ENCODE measurements around the gene ATF4.
A peak's percentile ranks its signal among the peaks of the same experiment; 100 is the strongest.
"Not testable (repeated sequence)": the region's sequence is repeated elsewhere in the genome, so short reads cannot be mapped to it uniquely, and the experiment has no call there.

The ATF4 gene

DNA sequence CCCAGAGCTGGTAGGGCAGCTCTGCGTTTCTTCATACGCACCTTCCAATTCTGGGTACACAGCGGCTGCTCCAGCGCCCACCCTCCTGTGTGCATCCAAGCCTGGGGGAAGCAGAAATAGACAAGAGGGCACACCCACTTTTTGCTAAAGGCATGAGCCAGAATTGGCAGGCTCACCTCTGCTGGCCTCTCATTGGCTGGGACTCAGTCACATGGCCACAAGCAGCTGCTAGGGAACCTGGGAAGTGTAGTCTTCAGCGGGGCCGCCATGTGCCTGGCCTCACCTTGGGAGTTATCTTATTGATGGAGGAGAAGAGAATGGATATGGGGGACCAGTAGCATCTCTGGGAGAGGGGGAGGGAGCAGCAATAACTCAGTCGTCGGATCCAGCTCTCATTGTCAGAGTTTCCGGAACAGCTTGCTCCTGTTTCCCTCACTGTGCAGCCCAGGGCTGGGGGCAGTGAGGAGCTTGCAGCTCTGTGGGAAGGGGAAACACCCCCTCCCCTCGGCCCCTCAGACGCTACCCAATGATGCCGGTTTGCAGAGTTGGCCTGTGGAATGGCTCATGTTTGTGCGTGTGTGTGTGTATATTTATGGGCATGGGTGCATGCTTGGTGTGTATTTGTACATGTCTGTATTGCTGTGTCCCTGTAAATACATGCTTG, 30.1 kb upstream of the ATF4 start:
- peak; percentile 89 for DNase-seq

DNA sequence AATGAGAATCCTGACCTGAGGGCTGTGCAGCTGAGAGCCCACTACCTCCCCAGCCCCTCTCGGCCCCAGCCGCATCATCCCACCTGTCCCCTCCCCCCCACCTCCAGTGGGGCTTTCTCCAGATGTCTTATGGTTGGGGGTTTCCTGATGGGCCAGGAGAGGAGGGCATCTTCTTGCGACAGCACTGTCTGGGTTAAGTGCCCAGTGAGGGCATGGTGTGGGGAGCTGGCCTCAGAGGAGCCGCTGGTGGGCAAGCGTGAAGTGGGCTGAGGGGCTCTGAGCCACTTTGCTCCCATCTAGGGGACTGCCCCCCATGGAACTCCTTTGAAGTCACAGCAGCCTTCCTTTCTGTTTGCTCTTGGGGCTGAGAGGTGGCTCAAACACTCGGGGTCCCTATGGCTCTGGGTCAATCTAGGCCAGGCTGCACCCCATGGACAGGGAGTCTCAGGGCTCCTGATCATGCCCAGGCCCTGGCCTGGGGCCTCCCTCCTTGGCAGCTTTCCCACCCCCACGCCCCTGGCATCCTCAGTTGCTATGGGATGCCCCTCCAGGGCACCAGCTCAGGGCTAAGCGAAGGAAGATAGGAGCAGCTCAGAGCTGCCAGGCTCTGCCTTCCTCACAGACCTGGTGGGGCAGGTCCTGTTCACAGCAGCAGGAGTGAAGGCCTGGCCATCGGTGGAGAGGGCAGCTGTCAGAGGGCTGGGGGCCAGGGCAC, 29.2 kb upstream of the ATF4 start:
- DNase-seq, result no peak

DNA sequence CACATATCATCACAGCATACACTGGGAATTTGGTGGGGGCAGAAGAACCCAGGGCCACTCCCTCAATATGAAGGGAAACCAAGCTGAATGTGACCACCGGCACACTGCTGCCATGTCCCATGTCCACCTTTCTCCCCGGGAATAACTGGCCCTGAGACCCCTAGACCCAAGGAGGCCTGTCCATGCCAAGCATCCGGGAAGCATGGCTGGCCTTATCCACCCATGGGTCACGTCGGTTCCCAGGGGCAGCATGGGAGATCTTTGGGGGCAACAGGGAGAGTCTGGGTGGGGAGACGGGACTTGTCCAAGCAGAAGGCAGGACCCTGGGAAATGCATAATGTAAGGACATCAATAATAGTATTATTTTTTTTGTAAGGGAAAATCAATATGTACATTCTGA, 28.7 kb upstream of the ATF4 start:
- no peak for DNase-seq

DNA sequence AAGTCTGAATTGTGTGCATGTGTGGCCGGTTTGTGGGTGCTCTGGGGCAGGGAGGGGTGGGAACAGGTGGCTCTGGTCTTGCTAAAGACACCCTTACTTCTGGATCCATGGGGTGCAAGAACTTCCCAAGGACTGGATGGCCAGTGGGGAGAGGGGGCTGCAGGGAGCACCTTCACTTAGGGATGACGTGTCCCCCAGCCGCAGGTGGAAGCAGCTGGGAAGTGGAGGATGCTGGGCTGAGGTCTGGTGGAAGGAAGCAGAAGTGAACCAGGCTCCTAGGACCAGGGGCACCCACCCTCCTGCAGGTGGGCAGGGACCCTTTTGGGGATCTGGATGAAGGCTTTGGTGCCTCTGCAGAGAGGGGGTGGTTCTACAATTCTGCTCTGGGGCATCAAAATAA, 28.2 kb upstream of the ATF4 start:
- no peak for DNase-seq

DNA sequence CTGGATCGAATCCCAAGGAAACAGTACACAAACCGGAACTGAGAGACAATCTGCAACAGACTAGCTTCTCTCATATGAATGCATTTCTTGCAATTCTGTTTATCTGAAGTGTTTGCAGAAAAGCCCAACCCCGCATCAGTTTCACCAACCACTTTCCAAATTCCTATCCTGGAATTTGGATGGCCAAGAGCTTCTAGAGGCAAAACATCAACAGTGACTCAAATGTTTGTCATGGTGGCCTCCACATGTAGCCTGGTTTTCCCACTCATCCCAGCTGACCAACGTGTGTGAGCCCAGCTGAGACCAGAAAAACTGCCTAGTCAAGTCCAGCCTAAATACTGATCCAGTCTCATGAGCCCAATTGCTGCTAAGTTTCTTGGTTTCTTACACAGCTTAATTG, 26.6 kb upstream of the ATF4 start:
- DNase-seq, result no peak

DNA sequence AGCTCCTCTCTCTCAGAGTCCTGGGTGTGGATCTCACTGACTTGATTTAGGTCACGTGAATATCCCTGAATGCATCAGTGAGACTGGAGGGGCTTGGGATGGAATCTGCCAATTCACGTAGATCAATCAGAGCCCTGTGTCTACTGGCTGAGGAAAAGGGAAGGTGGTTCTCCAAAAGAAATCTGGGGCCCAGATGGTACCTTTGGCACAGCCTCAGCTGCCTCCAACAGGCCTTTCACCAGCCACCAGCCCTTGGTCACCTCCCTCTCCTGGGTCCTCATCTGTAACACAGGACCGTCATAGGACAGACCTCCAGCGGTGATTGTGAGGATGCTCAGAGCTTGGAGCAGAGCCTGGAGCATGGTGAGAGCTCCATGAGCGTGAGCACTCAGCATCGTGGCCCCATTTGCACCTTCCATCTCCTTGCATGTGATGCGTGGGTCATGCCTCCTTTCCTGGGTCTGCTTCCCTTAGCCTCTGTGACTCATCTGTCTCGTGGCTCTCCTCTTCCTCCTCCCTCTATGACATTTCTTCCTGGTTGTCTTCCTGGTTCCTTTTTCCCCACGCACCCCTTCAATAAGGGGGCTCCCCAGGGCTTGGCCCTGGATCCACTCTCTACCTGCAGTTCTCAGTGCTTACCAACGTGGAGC, 25.8 kb upstream of the ATF4 start:
- DNase-seq, result no peak

DNA sequence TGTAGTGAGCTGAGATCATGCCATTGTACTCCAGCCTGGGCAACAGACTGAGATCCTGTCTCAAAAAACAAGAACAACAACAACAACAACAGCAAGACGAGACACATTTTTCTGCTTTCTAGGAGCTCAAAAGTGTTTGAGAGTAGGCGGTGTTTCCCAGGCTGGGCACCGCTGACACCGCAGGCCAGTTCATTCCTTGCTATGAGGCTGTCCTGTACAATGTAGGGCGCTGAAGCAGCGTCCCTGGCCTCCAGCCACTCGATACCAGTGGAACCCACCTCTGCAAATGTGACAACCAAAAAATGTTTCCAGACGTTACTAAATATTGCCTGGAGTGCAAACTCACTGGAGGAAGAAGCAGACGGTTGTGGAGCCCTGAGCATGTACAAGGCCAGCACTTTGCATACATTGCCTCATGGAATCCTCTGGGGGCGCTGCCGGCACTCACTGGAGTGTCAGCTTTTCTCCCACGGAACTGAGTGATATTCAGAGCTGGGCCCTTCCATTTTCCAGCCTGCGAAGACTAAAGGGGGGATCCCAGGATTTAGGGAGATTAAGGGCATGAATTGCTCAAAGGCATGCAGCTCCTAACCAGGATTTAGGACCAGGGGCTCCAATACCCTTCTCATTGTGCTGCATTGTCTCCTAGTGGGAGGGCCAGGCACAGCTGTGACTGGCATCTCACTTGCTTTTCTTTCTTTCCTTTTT, 24.1 kb upstream of the ATF4 start:
- peak; percentile 58 for DNase-seq

DNA sequence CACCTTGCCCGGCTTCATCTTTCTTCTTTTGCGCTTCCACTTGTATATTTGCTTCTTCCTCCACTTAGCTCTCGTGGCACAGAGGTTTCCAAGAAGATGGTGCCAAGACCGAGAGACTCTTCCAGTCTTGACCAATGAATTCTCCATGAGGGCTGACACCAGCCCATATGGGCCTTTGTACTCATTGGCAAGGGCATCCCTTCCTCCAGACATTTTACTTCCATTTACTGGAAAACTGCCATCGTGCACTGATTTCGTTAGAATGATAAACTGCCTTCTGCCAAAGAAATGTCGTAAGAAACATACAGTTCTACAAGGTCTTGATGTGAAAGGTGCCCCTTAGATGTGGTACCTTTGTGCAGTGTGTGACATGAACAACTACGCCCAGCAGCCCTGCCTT, 22.9 kb upstream of the ATF4 start:
- no peak for DNase-seq

DNA sequence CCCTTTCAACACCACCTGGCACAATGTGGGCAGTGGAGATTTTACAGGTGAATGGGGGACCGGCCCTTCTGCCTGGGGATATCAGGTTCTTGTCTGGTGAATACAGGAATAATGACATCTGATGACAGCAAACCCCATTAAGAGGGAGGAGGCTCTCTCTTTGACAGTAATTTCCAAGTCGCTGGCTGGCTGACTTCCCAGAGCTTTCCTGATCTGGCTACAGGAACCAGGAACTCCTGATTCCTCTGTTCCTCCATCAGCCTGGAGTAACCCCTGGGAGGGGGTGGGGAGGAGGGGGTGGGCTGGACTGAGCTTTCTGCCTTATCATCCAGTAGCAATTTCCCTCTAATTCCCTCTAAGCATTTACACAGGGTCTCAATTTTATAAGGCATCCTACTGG, 22.0 kb upstream of the ATF4 start:
- DNase-seq, result no peak

DNA sequence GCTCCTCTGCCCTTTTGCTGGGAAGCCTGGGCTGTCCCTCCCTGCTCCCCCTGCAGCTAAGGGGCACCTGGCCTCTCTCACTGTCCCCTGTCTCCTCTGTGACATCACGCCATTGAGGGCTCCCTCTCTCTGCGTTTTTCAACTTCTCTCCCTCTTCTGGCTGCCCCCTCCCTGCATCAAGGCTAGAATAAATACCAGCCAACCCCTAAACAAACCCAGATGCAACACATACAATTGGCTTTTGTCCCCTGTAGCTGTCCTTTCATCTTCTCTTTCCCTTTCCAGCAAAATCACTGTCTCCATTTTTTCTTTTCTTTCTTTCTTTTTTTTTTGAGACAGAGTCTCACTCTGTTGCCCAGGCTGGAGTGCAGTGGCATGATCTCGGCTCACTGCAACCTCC, 21.6 kb upstream of the ATF4 start:
- DNase-seq, result no peak

DNA sequence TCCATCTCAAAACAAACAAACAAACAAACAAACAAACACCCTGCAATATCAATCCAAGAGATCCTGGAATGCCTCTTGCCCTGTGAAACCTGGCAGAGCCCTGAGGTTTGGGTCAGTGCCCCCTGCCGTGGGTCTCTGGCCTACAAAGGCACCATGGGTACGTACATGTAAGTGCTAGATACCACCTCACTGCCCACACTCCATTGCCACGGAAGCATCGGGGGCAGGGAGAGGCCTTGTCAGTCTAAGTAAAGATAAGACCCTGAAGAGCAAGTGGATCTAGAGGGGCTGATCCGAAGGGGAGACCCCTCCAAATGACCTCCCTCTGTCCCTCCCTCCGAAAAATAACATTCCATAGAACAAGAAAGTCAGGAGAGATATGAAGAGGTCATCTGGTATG, 20.3 kb upstream of the ATF4 start:
- DNase-seq, result no peak

DNA sequence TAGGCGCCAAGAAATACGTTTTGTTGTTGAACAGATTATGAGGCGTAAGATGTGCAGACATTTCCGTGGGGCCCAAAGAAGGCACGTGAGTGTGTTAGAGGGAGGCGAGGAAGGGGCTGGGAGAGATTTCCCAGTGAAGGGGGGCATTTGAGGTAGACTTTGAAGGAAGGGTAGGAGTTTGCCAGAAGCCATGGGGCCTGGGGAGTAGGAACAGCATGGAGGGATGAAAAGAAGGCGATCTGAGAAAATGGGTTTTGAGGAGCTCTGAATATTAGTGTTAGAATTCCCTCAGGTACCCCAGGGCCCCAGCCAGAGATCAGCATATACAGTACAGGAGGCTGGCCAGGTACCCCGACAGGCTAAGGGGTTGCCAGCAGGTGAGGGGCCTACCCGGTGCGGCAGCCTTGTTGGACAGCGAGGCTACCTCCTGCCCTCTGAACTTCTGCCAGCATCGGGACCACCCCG, 18.7 kb upstream of the ATF4 start:
- no peak for DNase-seq

DNA sequence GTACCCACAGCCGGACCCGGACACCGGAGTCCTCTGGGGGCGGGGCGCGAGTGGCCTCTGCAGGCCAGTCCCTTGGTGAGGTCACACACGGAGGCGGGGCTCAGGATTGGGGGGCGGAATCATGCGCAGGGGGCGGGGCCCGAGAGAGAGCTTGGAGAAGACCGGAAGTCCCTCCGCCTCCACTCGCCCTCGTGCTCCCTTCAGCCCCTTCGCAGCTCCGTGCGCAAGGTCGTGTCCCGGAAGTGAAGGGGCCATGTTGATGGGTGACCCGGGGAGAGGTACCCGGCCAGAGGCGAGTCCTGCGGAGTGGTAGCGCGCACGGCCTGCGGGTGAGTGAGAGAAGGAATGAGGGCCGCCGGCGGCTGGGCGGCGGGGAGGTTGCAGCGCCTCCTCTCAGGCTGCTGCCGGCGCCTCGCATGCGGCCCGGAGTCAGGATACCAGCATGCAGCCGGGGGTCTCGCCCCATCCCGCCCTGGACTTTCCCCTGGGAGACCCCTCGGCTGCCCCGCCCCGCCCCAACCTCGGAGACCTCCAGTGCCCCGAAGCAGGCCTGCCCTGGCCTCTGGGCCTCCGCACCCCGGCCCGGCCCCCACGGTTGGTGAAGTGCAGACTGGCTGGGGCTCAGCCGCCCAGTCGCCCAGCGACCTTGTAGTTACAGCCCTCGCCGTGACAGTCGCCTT, 18.1 kb upstream of the ATF4 start, which contains the start of gene MIEF1:
MIEF1 (plus strand) TSS at position 182 of the 680 bp plus-strand sequence. CDS start 9,005 bp downstream, outside the sequence.
- DNase-seq, result peak; percentile 93

DNA sequence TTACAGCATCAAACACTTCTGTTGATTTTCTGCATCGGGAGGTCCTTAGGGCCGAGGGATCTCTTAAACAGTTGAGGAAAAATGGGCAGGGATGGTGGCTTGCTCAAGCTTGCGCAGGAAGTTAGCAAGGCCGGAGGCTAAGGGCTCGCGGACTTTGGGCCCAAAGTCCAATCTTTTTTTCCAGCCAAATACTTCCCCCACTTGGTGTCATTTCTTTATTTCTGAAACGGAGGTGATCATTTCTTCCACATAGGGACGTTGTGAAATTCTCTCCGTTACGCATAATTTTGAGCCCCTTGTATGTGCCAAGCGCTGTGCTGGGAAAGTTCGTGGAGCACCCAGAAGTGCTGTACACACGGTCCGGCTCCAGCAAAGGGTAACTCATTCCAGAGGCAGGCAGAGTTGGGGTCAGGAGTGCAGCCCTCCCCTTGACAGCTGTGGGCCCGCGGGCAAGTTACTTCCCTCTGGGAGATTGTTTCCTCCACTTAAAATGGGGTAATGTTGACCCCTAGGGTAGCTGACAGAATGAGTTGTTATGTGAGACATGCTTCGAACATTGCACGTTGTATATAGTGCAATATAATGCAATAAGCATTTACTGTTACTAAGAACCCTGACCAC, 17.5 kb upstream of the ATF4 start:
- DNase-seq, result no peak

DNA sequence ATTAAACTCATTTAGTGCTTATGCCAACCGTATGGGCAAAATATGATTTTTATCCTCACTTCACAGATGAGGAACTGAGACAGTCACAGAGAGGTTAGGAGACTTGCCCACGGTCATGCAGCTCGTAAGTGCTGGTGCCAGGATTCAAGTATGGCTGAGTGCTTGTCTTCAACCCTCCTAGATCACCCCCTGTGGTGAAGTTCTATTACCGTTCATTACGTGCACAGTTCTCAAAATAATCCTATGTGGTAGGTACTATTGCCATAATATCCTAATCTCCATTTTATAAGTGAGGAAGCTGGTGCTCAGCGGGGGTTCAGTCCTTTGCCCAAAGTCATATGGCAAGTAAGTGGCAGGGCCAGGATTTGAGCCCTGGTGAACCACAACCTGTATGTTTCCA, 16.7 kb upstream of the ATF4 start:
- DNase-seq, result no peak

DNA sequence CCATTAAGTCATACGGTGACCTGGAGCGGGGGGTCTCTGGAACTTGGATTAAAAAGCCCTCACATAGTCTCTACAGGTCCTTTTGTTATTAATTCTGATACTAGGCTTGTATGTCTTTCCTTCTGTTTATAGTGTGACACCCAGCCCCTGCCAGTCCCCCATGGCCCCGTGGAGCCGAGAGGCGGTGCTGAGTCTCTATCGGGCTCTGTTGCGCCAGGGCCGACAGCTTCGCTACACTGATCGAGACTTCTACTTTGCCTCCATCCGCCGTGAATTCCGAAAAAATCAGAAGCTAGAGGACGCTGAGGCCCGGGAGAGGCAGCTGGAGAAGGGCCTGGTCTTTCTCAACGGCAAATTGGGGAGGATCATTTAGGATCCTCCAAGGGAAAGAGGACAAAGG, 16.3 kb upstream of the ATF4 start:
- DNase-seq, result no peak

DNA sequence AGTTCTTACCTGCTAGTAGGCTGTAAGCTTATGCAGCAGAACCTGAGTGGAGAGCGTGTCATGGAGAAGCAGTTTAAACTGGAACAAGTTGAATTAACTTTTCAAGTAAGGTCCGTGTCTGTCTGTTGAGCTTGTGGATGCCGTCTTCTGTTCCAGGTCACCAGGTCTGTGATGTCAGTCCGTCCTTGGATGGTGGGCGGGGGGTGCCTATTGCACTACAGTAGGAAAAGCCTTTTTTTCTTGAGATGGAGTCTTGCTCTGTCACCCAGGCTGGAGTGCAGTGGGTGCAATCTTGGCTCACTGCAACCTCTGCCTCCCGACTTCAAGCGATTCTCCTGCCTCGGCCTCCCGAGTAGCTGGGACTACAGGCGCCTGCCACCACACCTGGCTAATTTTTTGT, 13.3 kb upstream of the ATF4 start:
- DNase-seq, result not testable (repeated sequence)

DNA sequence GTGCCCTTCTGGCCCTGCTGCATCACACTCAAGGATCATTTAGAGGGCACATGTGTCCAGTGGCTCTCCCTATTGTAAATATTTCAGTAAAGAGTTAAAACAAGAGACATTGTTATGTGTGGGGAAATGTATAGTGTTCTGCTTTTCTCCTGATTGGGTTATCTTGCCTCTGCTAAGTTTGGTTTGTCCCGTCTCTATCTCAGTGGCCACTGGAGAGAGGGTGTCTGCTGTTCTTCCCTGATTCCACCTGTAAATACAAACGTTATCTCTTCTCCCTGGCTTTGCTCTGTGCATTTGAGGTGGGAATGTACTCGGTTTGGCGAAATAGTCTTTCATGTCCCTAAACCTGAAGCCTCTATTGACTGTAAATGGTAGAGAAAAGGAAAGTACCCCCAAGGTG, 12.0 kb upstream of the ATF4 start:
- DNase-seq, result no peak

DNA sequence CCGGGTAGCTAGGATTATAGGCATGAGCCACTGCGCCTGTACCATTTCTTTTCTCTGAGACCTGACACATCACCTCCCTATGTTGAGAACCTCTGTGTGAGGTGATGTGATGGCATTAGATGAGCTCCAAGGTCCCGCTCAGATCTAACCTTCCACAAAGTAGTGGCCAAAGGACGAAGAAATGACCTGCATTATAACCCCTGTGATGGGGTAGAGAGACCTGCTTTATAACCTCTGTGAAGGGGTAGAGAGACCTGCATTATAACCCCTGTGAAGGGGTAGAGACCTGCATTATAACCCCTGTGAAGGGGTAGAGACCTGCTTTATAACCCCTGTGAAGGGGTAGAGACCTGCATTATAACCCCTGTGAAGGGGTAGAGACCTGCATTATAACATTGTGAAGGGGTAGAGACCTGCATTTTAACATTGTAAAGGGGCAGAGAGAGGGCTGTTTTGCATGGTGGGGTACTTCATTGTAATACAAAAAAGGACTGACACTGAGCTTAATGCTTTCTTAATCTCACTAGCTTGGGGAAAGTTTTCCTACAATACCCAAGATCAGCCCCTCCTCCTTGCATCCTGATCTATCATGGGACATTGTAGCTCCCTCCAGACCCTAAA, 9.7 kb upstream of the ATF4 start:
- DNase-seq, result no peak

DNA sequence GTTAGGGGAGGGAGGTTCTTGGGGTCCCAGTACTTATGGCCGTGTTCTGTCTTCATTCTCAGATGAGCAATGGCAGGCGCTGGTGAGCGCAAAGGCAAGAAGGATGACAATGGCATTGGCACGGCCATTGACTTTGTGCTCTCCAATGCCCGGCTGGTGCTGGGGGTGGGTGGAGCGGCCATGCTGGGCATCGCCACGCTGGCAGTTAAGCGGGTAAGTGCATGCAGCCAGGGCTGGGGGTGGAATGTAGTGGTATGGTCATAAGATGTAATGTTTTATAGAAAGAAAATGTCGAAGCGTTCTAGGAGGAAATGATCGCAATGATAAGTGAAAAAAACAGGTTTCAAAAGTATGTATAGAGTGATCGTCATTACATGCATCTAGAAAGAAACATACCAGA, 9.1 kb upstream of the ATF4 start:
- no peak for DNase-seq

DNA sequence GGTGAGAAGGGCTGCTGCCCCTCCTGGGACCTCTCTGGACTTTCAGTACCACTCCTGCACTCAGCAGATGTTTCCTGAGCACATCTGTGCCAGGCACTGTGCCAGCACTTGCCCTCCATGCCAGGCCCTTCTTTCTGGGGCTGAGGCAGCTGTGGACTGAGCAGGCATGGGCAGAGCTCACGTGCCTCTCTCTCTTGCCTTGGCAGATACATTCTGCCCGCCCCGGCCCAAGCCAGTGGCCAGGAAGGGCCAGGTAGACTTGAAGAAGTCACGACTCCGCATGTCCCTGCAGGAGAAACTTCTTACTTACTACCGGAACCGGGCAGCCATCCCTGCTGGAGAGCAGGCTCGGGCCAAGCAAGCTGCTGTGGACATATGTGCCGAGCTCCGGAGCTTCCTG, 8.3 kb upstream of the ATF4 start:
- DNase-seq, result no peak

DNA sequence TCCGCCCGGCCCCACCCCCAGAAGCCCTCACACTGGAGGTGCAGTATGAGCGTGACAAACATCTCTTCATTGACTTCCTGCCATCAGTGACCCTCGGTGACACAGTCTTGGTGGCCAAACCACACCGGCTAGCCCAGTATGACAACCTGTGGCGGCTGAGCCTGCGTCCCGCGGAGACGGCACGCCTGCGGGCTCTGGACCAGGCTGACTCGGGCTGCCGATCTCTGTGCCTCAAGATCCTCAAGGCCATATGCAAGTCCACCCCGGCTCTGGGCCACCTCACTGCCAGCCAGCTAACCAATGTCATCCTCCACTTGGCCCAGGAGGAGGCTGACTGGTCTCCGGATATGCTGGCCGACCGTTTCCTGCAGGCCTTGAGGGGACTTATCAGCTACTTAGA, 6.6 kb upstream of the ATF4 start:
- no peak for DNase-seq
